GM19193 (cell line): ENCODE results near the gene FBXL4.

Source experiments
- POLR2A ChIP-seq: IDR thresholded peaks from 4 replicates; pipeline ENCODE4 v1.6.1; 2011; ENCODE audit not compliant: insufficient read depth, insufficient read length; ENCODE audit errors: extremely low read depth

The FBXL4 gene

DNA sequence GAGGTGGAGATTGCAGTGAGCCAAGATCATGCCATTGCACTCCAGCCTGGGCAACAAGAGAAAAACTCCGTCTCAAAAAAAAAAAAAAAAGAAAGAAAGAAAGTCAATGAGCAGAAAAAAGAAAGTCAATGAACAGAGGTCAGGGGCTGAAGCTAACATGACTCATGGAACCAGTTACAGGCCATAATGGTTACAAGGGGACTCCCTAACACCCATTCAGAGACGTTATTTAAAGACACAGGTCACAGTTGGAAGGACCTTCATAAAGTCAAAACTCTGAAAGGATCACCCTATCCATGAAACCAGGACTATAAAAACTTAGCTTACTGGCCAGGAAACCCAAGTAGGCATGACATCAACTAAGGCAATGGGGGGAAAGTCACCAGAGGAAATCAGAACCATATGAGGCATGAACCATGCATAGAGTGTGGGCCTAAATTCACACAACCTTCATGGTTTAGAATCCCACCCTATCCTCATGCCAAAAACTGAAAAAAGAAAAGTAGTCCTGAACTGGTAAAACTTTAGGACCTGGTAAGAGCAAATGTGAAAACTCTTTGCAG lies 18.2 kb downstream of the FBXL4 start:
- no peak for TF ChIP-seq POLR2A

DNA sequence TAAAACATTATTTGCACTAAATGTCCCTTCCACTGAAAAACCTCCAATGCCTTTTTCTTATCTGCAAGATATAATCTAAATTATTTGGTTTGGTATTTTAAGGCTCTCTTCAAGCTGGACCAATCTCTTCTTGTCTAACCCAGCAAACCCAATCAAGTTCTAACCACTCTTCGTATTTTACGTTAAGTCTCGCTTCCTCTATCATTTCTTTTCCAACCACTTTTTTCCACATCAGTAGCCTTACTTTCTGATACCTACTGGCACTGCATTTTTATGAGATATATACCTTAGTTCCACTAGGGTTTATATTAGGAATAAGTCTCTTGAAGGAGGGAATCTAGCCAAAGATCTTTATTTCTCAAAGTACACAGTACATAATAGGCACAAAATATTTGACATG lies 19.1 kb downstream of the FBXL4 start:
- TF ChIP-seq POLR2A, result no peak

- no peak for TF ChIP-seq POLR2A
Observed at GRCh38 chr6:98927534-98927933, 20.2 kb downstream of the FBXL4 start.

DNA sequence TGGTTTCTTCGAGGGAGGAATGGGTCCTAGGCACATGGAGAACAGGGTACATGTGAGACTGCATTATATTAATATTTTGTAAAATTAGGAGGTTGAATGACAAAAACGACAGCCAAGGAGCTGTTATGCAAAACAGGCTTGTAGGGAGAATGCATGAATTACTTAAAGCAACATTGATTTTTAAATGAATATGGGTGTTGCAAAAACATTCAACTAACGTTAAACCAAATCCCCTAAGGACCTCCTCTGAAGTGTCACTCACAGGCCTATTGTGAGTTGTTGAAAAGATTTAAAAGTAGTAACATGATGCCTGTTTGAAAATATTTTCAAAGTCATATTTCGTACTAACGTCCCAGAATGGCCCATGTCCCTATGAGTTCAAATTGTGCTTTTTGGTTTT lies 21.9 kb downstream of the FBXL4 start:
- TF ChIP-seq POLR2A, result no peak

DNA sequence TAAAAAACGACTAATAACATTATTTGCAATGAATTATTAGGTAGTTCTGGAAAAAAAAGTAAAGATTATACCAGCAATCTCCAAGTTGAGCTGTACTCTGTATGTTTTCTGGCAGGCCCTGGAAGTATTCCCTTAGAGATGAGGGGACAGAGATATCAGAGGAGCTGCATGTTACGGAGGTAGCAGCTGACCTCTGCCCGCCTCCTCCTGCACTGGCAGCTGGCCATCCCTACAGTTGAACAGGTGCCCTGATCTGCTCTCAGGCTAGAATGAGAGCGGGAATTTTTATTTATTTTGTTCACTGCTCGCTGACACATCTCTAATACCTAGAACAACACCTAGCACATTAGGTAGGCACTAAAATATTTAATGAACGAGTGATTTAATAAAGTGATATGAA lies 23.1 kb downstream of the FBXL4 start:
- TF ChIP-seq POLR2A, result no peak

- no peak for TF ChIP-seq POLR2A
Observed at GRCh38 chr6:98920904-98921431, 26.8 kb downstream of the FBXL4 start.

DNA sequence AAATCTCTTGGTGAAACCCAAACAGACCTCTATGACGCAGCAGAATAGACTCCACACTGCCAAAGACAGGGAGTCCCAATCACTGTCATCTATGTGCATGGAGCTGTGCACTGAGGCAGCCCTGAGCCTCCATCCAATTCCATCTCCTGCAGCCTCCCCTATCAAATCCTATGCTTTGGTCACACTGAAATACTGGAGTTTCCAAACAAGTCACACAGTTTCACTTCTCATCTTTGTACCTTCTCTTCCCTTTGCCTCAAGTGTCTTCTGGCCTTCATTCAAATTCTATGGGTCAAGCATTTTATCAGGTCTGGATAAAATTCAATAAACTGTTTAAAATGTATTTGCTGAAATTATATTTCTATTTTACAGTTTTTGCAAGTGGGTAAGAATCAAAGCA lies 38.5 kb downstream of the FBXL4 start:
- TF ChIP-seq POLR2A, result no peak

DNA sequence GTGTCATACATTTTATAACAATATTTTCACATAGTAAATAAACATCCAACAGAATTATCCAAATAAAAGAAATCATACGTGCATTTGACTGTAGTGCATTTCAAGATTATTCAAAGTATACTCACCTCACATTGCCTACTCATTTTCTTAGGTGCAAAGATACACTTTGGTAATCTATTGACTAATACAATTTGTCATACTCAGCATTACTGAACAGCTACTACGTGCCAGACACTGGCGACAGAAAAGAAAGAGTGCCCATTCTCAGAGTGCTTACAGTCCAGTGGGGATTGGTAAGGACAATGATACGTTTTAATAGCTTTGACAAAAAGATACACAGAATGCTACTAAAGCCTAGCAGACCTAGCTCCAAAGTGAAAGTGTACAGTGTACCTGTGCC lies 42.0 kb downstream of the FBXL4 start:
- TF ChIP-seq POLR2A, result no peak

DNA sequence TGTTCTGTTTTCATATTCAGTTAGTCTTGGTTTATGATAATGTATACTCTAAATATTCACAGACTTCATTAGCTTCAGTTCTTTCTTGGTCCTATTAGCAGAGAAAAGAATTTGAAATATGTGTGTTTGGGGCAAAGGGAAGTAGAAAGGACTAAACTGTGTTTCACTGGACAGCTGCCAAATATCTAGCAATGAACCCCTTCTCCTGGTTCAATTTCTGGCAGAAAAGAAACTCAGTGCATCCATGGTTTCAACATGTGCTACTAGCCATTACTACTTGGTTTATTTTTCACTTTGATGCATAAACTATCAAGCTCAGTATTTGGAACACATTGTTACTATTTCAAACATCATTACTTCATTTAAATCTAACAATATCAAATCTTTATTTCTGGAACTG lies 43.6 kb downstream of the FBXL4 start:
- TF ChIP-seq POLR2A, result no peak

DNA sequence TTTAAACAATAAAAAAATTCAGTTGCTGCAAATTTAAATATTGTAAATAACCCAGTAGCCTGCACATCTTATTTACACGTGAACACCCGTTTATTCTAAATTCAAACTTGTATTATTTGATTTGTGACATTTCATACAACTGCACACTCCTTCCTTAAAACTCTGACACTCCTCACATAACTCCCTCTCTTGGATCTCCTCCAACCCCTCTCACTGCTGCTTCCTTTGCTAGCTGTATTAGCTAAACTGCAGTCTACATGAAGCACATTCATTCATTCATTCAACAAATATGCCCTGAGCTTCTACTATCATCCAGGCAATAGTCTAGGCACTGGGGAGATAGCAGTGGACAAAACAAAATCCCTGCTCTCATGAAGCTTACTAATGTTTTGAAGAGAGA lies 47.0 kb downstream of the FBXL4 start:
- TF ChIP-seq POLR2A, result no peak

- no peak for TF ChIP-seq POLR2A
Observed at GRCh38 chr6:98894810-98895209, 52.9 kb downstream of the FBXL4 start.

GRCh38 chr6:98887650-98888049 lies 60.1 kb downstream of the FBXL4 start:
- TF ChIP-seq POLR2A, result no peak

GRCh38 chr6:98885330-98885729 lies 62.4 kb downstream of the FBXL4 start:
- TF ChIP-seq POLR2A, result no peak

GRCh38 chr6:98880486-98880885 lies 67.3 kb downstream of the FBXL4 start:
- TF ChIP-seq POLR2A, result no peak

DNA sequence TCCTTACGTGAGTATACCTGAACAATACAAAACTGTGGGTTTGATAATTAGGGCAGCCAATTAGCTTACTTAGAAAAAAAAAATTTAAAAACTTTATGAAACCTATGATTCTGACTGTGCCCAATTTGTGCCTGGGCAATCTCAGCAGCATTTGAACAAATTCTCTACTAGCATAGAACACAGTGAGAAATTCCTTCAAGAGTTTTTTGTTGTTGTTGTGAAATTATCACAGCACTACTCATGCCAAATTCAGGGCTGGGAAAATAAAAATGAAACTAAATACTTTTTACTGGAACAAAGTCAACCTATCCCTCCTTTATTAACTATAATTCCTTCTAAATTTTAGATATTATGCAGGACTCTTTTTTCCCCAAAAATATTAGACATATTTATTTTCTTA lies 70.5 kb downstream of the FBXL4 start:
- no peak for TF ChIP-seq POLR2A

- no peak for TF ChIP-seq POLR2A
Observed at GRCh38 chr6:98875375-98875774, 72.4 kb downstream of the FBXL4 start.

DNA sequence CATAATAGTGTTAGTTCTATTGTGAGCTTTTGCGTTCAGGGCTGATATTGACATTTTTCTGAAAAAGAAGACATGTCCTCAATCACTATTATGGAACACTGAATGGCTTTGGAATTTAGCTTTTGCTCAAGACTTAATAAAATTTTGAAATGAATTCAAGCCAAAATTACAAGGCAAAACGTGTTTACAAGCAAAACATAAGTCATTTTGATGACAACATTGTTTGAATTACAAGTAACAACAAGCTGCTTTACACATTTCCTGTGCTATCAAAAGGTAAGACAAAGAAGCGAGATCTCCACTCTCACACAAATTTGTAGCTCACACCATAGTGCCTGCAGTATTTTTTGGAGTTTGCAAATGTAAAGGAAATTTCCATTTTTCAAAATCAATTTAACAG lies 75.9 kb downstream of the FBXL4 start:
- TF ChIP-seq POLR2A, result no peak

- TF ChIP-seq POLR2A, result no peak
Observed at GRCh38 chr6:98871057-98871456, 76.7 kb downstream of the FBXL4 start.

DNA sequence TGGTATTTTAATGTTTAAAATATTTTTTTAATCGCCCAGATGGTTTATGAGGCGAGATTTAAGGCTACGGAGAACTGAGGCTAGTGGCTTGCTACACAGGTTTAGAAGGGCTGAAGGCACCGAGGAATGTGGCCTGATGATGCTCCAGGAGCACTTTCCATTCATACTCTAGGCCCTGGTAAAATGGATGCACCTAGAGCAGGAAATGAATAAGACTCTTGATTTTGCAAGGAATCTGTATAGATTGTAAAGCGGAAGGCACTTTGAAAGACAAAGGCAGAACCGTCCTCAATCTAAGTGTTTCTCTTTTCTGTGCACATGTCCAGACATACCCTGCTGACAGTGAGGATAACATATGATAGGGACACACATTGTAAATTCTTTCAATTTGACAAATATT lies 83.2 kb downstream of the FBXL4 start:
- no peak for TF ChIP-seq POLR2A
